HG02938 (cell line): ENCODE measurements around the gene ASPHD1.
"Not testable (repeated sequence)": the region's sequence is repeated elsewhere in the genome, so short reads cannot be mapped to it uniquely, and the experiment has no call there.

Source experiments
- ATAC-seq: cut with Tn5 transposase; IDR thresholded peaks from one replicate; pipeline ENCODE4 v1.9.1; 2021; ENCODE audit warnings: mild to moderate bottlenecking, moderate library complexity; ENCODE audit not compliant: unreplicated experiment

Gene ASPHD1

DNA sequence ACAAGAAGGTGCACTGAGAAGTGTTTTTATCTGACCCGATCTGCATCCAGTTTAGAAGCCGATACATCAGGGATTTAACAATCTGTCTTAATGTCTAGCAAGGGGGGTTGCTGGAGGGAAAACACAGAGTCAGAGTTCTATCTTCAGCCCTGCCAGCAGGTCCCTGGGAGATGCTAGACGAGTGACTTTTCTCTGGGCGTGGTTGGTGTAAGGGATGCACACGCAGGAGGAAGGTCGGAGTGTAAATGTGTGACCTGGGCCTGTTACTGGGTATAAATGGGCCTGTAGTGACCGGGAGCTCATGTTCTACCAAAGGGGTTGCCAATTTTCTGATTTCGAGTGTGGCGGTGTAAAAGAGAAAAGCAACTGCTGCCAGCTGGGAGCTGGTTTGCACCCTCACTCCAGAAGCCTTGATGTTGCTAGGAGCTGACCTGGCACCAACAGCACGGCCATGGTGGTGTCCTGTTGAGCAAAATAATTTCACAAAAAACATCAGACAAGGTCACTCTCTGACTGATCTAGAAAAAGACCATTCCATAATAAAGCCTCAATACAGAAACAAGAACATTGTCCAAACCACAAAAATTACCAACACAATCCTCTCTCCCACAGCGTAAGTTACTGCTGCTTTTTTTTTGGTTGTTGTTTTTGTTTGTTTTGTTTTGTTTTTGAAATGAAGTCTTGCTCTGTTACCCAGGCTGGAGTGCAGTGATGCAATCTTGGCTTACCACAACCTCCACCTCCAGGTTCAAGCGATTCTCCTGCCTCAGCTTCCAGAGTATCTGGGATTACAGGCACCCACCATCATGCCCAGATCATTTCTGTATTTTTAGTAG is 27.0 kb downstream of the ASPHD1 start:
- no peak for ATAC-seq

DNA sequence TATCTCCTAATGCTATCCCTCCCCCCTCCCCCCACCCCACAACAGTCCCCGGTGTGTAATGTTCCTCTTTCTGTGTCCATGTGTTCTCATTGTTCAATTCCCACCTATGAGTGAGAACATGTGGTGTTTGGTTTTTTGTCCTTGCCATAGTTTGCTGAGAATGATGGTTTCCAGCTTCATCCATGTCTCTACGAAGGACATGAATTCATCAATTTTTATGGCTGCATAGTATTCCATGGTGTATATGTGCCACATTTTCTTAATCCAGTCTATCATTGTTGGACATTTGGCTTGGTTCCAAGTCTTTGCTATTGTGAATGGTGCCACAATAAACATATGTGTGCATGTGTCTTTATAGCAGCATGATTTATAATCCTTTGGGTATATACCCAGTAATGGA is 31.5 kb downstream of the ASPHD1 start:
- not testable (repeated sequence) for ATAC-seq

DNA sequence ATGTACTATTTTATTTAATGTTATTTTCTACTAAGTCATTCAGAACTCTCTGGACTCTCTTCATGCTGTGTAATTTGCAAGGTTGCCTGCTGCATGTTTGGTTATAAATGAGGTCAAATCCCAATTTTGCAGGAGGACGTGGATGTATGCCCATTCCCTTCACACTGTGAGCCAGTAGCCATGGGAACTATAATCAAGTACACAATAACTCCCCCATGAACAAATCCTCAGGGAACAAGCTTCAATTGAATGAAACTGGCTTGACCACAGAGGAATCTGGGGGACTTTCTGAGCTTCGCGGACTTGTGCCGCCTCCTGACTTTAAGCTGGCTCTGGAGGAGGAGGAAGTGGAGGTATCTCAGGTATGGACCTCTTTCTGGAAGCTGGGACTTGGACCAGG is 40.4 kb downstream of the ASPHD1 start:
- ATAC-seq, result no peak

DNA sequence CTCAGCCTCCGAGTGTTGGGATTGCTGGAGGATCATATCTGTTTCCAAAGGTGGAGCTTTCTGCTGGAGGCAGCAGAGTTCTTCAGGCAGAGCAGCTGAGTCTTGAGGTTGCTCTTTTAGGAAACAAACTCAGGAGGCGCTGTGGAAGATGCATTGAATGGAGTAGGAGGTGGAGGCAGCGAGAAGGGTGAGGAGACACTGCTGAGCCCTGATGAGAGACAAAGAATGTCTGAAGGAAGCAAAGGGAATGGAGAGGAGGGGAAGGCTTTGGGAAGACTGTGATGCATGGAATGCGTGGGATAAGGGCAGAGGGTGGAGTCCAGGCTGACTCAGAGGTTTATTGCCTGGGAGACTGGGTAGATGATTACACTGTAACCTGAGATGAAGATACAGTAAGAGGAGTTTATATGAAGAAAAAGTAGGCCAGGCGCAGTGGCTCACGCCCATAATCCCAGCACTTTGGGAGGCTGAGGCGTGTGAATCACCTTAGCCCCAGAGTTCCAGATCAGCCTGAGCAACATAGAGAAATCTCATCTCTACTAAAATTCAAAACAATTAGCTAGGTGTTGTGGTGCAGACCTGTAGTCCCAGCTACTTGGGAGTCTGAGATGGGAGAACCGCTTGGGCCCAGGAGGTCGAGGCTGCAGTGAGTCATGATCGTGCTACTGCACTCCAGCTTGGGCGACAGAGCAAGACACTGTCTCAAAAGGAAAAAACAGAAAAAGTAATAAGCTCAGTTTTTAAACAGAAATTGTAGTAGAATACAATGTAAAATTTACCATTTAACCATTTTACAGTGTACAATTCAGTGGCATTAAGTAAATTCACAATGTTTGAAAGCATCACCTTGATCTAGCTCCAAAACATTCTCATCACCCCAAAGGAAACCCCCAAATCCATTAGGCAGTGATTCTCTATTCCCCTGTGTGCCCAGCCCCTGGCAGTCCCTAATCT is 43.8 kb downstream of the ASPHD1 start:
- no peak for ATAC-seq

DNA sequence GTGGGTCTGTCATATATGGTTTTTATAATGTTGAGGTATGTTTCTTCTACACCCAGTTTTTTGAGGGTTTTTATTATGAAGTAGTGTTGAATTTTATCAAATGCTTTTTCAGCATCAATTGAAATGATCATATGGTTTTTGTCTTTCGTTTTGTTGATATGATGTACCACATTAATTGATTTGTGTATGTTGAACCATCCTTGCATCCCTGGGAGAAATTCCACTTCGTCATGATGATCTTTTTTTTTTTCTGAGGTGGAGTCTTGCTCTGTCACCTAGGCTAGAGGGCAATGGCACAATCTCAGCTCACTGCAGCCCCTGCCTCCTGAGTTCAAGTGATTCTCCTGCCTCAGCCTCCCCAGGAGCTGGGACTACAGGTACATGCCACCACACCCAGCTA is 47.6 kb downstream of the ASPHD1 start:
- ATAC-seq, result no peak

DNA sequence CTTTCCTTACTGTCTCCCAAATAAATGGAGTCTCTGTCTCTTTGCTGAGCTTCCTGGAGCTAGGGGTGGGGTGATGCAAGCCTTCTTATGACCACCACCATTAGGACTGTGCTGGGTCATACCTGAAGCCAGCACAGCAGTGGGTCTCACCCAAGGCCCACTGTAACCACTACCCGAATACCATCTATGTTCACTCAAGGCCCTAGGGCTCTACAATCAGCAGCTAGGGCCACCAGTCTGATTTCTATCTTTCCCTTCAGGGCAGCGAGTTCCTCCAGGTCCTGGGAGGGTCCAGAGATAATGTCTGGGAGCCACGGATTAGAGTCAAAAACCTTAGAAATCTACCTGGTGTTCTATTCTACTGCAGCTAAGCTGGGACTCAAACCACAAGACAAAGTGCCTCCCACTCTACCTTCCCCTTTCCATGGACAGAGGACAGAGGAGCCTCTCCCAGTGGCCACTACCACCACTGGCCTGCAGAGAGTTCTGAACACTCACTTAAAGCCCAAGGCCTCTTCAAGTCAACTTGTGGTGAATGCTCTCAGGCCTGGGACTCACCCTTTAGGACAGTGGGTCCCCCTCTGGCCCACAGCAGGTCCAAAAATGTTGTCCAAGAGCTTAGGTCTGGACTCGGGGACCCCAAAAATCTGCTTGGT is 50.6 kb downstream of the ASPHD1 start:
- no peak for ATAC-seq

DNA sequence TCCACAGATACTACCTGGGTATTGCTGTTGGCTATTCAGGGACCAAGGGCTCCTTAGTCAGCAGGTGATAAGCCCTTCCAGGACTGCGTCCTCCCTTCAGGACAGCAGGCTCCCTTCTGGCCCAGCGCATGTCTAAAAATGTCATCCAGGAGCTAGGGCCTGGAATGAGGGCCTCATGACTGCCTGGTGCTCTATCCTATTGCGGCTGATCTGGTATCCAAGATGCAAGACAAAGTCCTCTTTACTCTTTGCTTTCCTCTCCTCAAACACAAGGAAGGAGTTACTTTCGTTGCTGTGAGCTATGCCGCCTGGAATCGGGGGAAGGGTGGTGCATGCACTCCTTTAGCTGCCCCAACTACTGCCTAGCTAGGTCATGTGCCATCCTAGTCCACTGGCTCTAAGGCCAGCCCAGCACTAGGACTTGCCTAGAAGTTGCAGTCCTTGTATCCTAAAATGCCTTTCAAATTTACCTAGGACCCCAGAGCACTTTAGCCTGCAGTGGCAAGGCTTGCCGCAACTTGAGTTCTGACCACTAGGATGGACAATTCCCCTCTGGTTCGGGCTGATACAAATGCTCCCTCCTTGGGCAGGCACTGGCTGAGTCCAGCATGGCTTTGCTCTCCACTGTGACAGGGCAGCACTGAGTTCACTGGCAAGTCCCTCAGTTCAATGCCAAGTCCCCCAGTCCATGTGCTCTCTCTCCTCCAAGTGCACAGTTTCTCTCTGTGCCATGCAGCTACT is 51.5 kb downstream of the ASPHD1 start:
- ATAC-seq, result no peak
